ENCODE results near the gene ACSF2.
A peak's percentile ranks its signal among the peaks of the same experiment; 100 is the strongest.

The ACSF2 gene

GRCh38 chr17:50499721-50500120 lies 73.7 kb downstream of the ACSF2 start:
- DNase-seq (ENCODE audit: low read depth, low spot score): no peak

GRCh38 chr17:50501054-50501453 lies 75.0 kb downstream of the ACSF2 start:
- no peak for DNase-seq (ENCODE audit: low read depth, low spot score)

GRCh38 chr17:50502301-50502990 lies 76.4 kb downstream of the ACSF2 start:
- no peak for DNase-seq (ENCODE audit: low read depth, low spot score)

- no peak for DNase-seq (ENCODE audit: low read depth, low spot score)
Measured at GRCh38 chr17:50505591-50506130, 79.6 kb downstream of the ACSF2 start.

- no peak for DNase-seq (ENCODE audit: low read depth, low spot score)
Measured at GRCh38 chr17:50506298-50506697, 80.3 kb downstream of the ACSF2 start.

- peak; percentile 22 for DNase-seq (ENCODE audit: low read depth, low spot score)
Measured at GRCh38 chr17:50507871-50508572, 82.0 kb downstream of the ACSF2 start, which contains the start of gene MYCBPAP. TSS of gene MYCBPAP (plus strand) at chr17:50508439. CDS start at chr17:50508675, 236 bp downstream.

GRCh38 chr17:50508573-50509460 lies 82.8 kb downstream of the ACSF2 start:
- DNase-seq (ENCODE audit: low read depth, low spot score): no peak

GRCh38 chr17:50511058-50511457 lies 85.0 kb downstream of the ACSF2 start:
- DNase-seq (ENCODE audit: low read depth, low spot score): no peak

- no peak for DNase-seq (ENCODE audit: low read depth, low spot score)
Measured at GRCh38 chr17:50513495-50513894, 87.5 kb downstream of the ACSF2 start.

GRCh38 chr17:50514388-50514787 lies 88.4 kb downstream of the ACSF2 start:
- no peak for DNase-seq (ENCODE audit: low read depth, low spot score)

GRCh38 chr17:50514936-50515702 lies 89.1 kb downstream of the ACSF2 start:
- DNase-seq (ENCODE audit: low read depth, low spot score): peak; percentile 52

GRCh38 chr17:50517011-50517410 lies 91.0 kb downstream of the ACSF2 start:
- DNase-seq (ENCODE audit: low read depth, low spot score): no peak

GRCh38 chr17:50517504-50518383 lies 91.7 kb downstream of the ACSF2 start:
- no peak for DNase-seq (ENCODE audit: low read depth, low spot score)

- peak; percentile 32 for DNase-seq (ENCODE audit: low read depth, low spot score)
Measured at GRCh38 chr17:50518384-50519023, 92.5 kb downstream of the ACSF2 start.

GRCh38 chr17:50519141-50519834 lies 93.3 kb downstream of the ACSF2 start:
- DNase-seq (ENCODE audit: low read depth, low spot score): no peak

- DNase-seq (ENCODE audit: low read depth, low spot score): no peak
Measured at GRCh38 chr17:50520483-50520882, 94.5 kb downstream of the ACSF2 start.

GRCh38 chr17:50521514-50521913 lies 95.5 kb downstream of the ACSF2 start:
- no peak for DNase-seq (ENCODE audit: low read depth, low spot score)

GRCh38 chr17:50522766-50523165 lies 96.7 kb downstream of the ACSF2 start:
- DNase-seq (ENCODE audit: low read depth, low spot score): no peak

GRCh38 chr17:50523208-50523607 lies 97.2 kb downstream of the ACSF2 start:
- DNase-seq (ENCODE audit: low read depth, low spot score): no peak

All from brain pericyte (primary cell).